Glomerular endothelial cell (primary cell): ENCODE measurements around the gene HSD11B1. TPM values are rescaled to one million over a fixed set of nuclear protein-coding genes. Genes with fewer than 3 reads are reported as not detected.

Experiments
- DNase-seq: peaks from one replicate; pipeline ENCODE4 v3.0.0-alpha.2; 2011; ENCODE audit warnings: low read depth, low spot score; ENCODE audit errors: extremely low read depth
- total RNA-seq: library from RNA; depleted of rRNA; stranded (reverse); fragments of >200 nt; gene quantifications from 2 replicates; pipeline ENCODE4 v1.2.3, GENCODE V29; 2015

HSD11B1 gene
- total RNA-seq, 1 donor from 2014 or later = not detected

- DNase-seq = no peak
Measured at GRCh38 chr1:209723756-209724693, 19.4 kb downstream of the HSD11B1 start.

GRCh38 chr1:209727286-209727685, 22.6 kb downstream of the HSD11B1 start:
- DNase-seq = no peak

DNA sequence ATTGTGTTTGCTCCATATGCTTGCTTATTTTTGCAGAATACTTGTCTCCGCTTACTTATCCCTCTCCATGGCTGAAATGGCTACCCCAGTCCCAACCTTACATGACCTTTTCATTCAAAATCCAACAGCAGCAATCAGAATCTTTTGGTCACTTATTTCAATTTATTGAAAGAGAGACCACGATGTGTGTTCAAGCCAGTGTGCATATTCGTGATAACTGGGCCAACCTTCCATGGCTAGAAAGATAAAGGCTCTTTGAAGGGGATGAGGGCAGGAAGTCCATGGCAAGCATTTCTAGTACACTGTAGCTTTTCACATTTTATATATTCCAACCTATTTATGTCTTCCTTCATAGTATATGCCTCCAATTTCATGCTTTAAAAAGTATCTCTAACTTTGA, 23.1 kb downstream of the HSD11B1 start:
- DNase-seq = no peak

- DNase-seq = no peak
Measured at GRCh38 chr1:209728466-209728865, 23.8 kb downstream of the HSD11B1 start.

DNA sequence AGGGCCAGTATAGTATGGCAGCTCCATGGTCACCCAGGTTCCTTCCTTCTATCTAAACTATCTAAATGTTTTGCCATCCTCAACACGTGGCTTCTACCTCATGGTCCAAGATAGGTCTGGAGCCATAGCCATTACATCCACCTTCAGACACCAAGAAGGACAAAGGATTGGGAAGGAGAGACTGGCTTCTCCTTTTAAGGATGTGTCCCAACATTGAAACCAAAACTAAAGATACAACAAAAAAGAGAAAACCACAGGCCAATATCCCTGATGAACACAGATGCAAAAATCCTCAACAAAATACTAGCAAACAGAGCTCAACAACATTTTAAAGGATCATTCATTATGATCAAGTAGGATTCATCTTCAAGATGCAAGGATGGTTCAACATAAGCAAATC, 24.8 kb downstream of the HSD11B1 start:
- no peak for DNase-seq

DNA sequence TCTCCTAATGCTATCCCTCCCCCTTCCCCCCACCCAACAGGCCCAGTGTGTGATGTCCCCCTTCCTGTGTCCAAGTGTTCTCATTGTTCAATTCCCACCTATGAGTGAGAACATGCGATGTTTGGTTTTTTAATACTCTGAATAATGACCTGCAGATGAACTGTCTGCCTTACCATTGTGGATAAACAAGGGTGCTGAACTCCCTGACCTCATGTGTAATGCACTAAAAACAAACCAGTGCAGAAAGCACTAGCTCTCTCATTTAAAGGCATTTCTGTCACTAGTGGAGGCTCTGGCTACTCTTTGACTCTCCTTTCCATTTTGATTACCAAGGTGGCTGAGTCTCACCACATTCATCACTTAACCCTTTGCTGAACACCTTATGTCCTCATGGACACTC, 28.1 kb downstream of the HSD11B1 start:
- DNase-seq = no peak

DNA sequence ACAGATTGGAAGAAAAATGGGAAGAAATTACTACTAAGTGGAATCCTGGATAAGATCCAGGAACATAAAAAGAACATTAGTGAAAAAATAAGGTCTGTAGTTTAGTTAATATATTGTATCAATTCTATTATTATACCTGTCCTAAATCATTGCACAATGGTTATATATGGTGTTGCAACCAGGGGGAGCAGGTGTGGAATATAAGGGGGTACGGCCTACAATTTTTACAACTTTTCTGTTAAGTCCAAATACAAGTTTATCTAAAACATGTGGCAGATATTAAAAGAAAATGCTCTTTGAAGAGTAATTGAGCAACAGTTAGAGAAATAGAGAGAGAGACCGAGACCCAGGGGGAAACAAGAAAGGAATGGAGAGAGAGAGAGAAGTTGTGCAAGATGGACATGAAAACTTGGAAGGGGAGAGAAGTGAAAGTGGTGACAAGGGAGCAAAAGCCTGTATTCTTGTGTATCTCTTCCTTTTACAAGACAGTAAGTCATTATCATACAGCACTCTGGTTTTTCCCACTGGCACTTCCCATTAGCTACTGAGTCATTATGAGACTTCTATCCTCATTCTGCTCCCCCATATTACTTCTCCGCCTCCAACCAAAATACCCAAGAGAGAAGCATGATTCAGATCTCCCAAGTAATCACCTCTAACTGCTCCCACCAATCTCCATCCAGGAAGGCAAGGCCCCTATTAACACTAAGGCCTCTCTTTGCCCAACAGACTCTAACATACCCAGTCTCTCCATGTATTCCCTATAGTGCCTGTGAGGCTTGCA, 29.0 kb downstream of the HSD11B1 start:
- DNase-seq = no peak

GRCh38 chr1:209736490-209737117, 32.0 kb downstream of the HSD11B1 start:
- no peak for DNase-seq

DNA sequence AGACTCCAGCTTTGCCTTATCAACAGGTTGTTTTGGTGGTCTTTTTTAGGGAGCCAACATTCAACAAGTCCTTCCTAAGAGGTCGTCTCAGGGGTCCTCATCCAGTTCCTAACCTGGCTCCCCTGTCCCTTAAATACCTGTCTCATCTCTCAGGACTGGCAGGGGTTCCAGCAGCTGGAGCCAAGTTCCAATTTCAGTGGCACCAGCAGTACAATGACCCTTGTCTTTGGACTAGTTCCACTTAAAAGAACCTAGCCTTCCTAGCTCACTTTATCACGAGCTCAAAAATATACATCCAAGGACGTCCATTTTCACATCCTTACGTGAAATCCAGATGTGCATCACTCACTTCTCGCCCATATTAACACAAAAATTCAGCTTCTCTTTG, 32.5 kb downstream of the HSD11B1 start:
- DNase-seq = no peak

- no peak for DNase-seq
Measured at GRCh38 chr1:209738270-209738669, 33.6 kb downstream of the HSD11B1 start.

DNA sequence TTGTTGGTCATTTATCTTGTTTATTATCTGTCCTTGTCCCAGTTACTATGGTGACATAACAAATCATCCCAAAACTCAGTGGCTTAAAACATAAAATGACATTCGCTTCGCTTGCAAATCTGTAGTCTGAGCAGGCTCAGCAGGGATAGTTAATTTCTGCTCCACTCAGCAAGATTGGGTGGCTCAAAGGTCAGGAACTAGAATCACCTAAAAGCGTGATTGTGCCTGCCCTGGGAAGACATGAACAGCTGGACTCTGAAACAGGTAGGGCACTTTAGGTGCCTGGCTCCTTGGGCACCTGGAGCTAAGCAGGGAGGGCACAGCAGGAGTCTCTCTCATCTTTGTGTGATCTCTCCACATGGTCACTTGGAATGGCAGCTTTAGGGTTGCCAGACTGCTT, 36.5 kb downstream of the HSD11B1 start:
- DNase-seq = no peak

DNA sequence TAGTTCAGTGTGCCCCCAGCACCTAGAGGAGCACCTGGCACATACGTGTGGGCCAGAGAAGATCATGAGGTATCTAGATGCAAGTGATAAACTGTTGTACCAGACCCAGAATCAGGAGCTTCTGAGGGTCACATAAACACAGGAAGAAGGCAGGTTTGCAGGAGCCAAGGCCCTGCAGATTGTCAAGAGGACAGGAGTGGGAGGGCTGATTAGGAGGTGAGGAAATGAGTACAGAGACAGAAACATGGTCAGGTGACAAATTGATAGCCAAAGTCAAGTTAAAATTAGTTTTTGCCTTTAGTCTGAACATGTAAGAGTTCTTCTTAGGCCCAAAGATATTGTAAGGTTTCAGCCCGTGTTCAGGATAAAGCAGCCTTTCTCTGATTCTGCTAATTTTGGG, 37.2 kb downstream of the HSD11B1 start:
- DNase-seq = no peak

DNA sequence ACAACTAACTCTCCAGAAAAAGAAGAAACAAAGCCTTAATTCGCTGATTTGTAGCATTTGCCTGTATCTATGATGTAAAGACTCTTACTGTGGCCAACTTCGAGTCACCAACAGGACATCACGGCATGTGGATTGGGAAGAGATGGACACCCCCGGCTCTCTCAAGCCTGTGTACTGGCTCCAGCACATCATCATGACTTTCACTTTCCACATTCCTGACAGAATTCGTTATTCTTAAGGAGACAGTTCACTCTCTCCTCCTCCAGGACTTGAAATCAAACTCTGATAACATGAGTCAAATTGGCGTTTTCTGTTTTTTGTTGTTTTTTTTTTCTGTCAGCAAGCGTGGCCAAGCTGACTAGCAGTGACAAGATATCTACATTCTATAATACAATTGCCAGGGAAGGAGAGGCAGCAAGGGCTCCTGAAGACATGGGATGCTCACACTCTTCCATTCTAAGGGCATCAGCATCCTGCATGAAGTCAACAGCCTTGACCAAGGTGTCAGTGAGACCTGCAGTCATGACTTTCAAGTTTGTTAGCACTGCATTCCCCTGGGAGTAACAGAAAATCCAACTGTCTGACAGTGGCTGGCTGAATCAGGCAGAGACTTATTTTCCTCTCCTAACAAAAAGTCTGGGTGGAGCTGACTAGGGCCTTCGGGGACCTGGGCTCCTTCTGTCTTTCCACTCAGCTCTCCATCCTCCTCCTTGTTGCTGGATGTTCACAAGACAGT, 37.9 kb downstream of the HSD11B1 start:
- no peak for DNase-seq

DNA sequence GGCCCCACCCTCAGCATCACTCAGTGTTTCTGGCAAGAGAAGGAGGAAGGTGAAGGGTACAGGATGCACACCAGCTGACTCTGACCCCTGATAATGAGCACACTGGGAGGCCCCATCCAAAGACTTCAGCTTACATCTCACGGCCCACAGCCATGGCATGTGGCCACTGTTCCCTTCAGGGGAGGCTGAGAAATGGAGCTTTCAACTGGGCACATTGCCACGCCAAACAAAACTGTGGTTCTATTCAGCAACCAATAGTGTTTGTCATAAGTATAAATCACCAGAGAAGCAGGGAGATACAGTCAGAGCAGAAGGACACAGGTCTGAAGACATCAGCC, 38.5 kb downstream of the HSD11B1 start:
- no peak for DNase-seq

GRCh38 chr1:209746451-209747165, 42.0 kb downstream of the HSD11B1 start:
- no peak for DNase-seq

DNA sequence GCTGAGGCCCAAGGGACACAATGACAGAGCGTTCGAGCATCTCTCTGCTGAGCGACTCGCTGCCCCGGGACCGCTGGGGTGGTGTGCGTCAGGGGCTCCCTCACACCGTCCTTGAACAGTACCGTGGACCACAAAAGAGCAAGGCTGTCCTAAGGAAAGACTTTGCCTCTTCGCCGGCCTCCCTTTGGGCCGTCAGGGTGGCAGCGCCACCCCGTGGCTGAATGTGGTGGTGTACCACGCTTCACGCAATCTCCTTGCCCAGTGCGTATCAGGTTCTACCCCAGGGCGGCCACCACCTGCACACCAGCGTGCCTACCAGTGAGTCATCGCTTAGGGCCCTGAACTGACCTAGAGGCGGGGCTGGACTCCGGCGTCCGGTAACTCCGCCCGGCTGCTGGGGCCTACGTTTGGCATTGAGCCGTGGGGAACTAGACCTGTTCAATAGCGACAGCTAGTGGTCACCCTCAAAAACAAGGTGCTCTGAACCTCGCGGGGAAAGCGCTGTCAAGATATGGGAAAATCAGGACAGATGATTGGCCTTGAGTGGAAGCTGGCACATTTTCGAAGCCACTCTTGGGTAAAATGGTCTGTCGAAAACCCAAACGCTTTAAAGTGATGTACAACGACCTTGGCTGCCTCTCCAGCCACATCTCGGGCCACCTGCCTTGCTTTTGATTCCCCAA, 43.1 kb downstream of the HSD11B1 start:
- DNase-seq = peak; percentile 72

GRCh38 chr1:209748620-209749019, 44.0 kb downstream of the HSD11B1 start:
- DNase-seq = no peak

DNA sequence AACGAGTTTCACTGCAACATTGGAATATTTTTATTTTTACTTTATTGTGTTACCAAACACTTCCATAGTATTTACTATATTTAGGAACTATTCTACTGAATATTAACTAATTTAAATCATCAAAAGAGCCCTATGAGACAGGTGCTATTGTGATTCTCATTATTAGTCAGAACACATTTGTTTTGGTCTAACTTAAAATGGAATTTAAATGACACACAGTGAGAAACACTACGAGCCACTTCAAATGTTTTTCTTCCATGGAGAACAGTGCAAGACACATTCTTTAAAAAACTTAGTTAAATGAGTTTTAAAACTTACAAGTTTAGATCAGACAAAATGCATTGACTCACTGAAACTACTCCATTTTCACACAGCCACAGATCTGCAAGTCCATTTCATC, 44.6 kb downstream of the HSD11B1 start:
- no peak for DNase-seq

DNA sequence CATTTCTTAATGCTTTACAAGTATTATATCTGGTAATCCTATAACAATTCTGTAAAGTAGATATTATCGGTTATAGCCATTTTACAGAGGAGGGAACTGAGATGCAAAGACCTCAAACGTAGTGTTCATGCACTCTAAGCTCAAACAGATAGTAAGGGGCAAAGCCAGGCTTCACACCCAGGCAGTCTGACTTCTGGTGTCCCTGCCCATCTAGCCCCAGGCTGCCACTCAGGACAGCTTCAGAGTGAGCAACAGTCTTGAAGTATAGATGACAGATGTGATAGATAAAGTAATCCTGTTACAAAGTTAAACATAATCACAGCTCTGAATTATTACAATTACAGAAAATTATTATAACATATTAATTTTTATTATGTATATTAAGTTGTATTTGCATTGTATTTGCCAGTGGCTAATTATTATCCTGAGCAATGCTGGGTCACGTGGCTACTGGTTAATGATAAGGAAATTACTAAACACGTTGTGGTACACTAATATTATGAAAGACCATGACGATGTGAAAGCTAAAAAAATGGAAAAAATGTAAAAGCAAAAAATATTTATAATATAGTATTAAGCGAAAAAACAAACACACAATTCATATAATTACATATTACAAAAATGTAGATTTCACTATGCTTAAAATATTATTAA, 45.2 kb downstream of the HSD11B1 start:
- no peak for DNase-seq
